ENCODE measurements around the gene HLA-A. TPM values are rescaled to one million over a fixed set of nuclear protein-coding genes. Genes with fewer than 3 reads are reported as not detected.

The HLA-A gene
- total RNA-seq, 4 donors from 2014 or later: 194 to 1,522 (median 473) TPM

- no peak for TF ChIP-seq CTCF (IDR thresholded peaks at IDR 0.05; ENCODE audit: low read depth)
Measured at GRCh38 chr6:29954272-29954671, 11.9 kb downstream of the HLA-A start.

- TF ChIP-seq CTCF (IDR thresholded peaks at IDR 0.05; ENCODE audit: low read depth): no peak
Measured at GRCh38 chr6:29955783-29956182, 13.5 kb downstream of the HLA-A start.

- TF ChIP-seq CTCF (IDR thresholded peaks at IDR 0.05; ENCODE audit: low read depth): no peak
Measured at GRCh38 chr6:29956518-29956917, 14.2 kb downstream of the HLA-A start.

GRCh38 chr6:29958046-29958445, 15.7 kb downstream of the HLA-A start:
- TF ChIP-seq CTCF (IDR thresholded peaks at IDR 0.05; ENCODE audit: low read depth): no peak

GRCh38 chr6:29958921-29959320, 16.6 kb downstream of the HLA-A start:
- no peak for TF ChIP-seq CTCF (IDR thresholded peaks at IDR 0.05; ENCODE audit: low read depth)

- TF ChIP-seq CTCF (IDR thresholded peaks at IDR 0.05; ENCODE audit: low read depth): no peak
Measured at GRCh38 chr6:29959467-29959866, 17.1 kb downstream of the HLA-A start.

GRCh38 chr6:29961966-29962365, 19.6 kb downstream of the HLA-A start:
- no peak for TF ChIP-seq CTCF (IDR thresholded peaks at IDR 0.05; ENCODE audit: low read depth)

All from subcutaneous adipose tissue (tissue), 4 donors.